GM12878 (cell line): ENCODE measurements around the gene CLUH. TPM values are rescaled to one million over a fixed set of nuclear protein-coding genes. Genes with fewer than 3 reads are reported as not detected.

Experiments
- ATAC-seq: fragments of 200-7000 bp; cut with Tn5 transposase; 3 replicates; pipeline ENCODE4 v1.9.1; 2020; ENCODE audit warnings: mild to moderate bottlenecking, moderate library complexity
- BruUV-seq: library from RNA; stranded (reverse); fragments of 400-500 nt; replicated peaks from 2 replicates; lab custom pipeline; 2021; lab: Mats Ljungman, UMichigan
- CTCF ChIA-PET: fragments of 300-600 bp; sonication (Branson Sonifier 250); formaldehyde crosslinking; extraction: SDS; loops from one replicate; lab custom pipeline; 2021; ENCODE audit warnings: inconsistent platforms; lab: Yijun Ruan, JAX
- POLR2A ChIA-PET: fragments of 350-600 bp; formaldehyde crosslinking; extraction: SDS; loops from one replicate; lab custom pipeline; 2021; ENCODE audit warnings: inconsistent platforms; lab: Charles Lee
- RAD21 ChIA-PET: fragments of 300-600 bp; sonication (Branson Sonifier 250); formaldehyde crosslinking; loops from one replicate; lab custom pipeline; 2023; ENCODE audit warnings: antibody characterized with exemption; ENCODE audit not compliant: unreplicated experiment; lab: Charles Lee
- SMC1A ChIA-PET: fragments of 300-600 bp; sonication (Branson Sonifier 250); formaldehyde crosslinking; loops from one replicate; lab custom pipeline; 2023; ENCODE audit not compliant: unreplicated experiment, uncharacterized antibody; lab: Charles Lee
- DNase-seq: peaks from one replicate; pipeline ENCODE4 v3.0.0-alpha.2; 2011; ENCODE audit warnings: low read depth, low spot score
- FAIRE-seq: peaks from 3 replicates; lab custom pipeline; 2011; peaks lifted over from hg19 to GRCh38; lab: Jason Lieb, UNC
- H2AFZ ChIP-seq: 2 replicates; pipeline ENCODE4 v1.6.0; 2011; ENCODE audit warnings: low read depth, low read length, control low read depth; ENCODE audit not compliant: control insufficient read depth
- H3K27ac ChIP-seq: 2 replicates; pipeline ENCODE4 v1.5.1; 2011; ENCODE audit warnings: control low read depth; ENCODE audit not compliant: control insufficient read depth, insufficient read depth
- H3K27me3 ChIP-seq, 2 experiments: replicated peaks in 1 of 2; 2 replicates each; pipeline versions ENCODE4 v1.6.0 to v1.6.1; 2011; ENCODE audit warnings: low read length in 1 of 2; ENCODE audit not compliant: control insufficient read depth in 2 of 2, insufficient read depth in 2 of 2
- H3K36me3 ChIP-seq, 2 experiments: 2 replicates each; pipeline ENCODE4 v1.5.1; 2011; ENCODE audit warnings: low read length in 1 of 2; ENCODE audit not compliant: control insufficient read depth in 2 of 2, insufficient read depth in 2 of 2
- H3K4me1 ChIP-seq: 2 replicates; pipeline ENCODE4 v1.6.1; 2011; ENCODE audit warnings: mild to moderate bottlenecking, low read length, moderate library complexity, mixed read lengths; ENCODE audit not compliant: control insufficient read depth, insufficient read depth
- H3K4me2 ChIP-seq: 2 replicates; pipeline ENCODE4 v1.6.0; 2011; ENCODE audit warnings: control low read depth; ENCODE audit not compliant: control insufficient read depth, insufficient read depth
- H3K4me3 ChIP-seq: fragments of 200-600 bp; sonication (generic); 2 replicates; pipeline ENCODE4 v1.5.1; 2016
- H3K79me2 ChIP-seq: 2 replicates; pipeline ENCODE4 v1.6.0; 2011; ENCODE audit warnings: low read length; ENCODE audit not compliant: control insufficient read depth, insufficient read depth
- H3K9ac ChIP-seq: 2 replicates; pipeline ENCODE4 v1.8.0; 2011; ENCODE audit warnings: low read length, control low read depth, mixed read lengths; ENCODE audit not compliant: control insufficient read depth, insufficient read depth
- H3K9me3 ChIP-seq: replicated peaks from 3 replicates; pipeline ENCODE4 v1.5.1; 2011; ENCODE audit warnings: mild to moderate bottlenecking, low read length; ENCODE audit not compliant: control insufficient read depth, insufficient read depth
- H4K20me1 ChIP-seq: 2 replicates; pipeline ENCODE4 v1.6.0; 2011; ENCODE audit not compliant: control insufficient read depth, insufficient read depth
- BCL11A ChIP-seq: IDR thresholded peaks from 2 replicates; pipeline ENCODE4 v1.6.1; 2011; ENCODE audit warnings: low read depth, low read length
- CHD2 ChIP-seq: IDR thresholded peaks from 2 replicates; pipeline ENCODE4 v1.6.1; 2011; ENCODE audit warnings: low read depth, low read length, improper control_type of control experiment, borderline replicate concordance
- EZH2 ChIP-seq: IDR thresholded peaks from 2 replicates; pipeline ENCODE4 v1.6.1; 2012; ENCODE audit warnings: low read depth, mild to moderate bottlenecking, control low read depth, inconsistent platforms, low read length, borderline replicate concordance; ENCODE audit not compliant: control insufficient read depth
- FOXM1 ChIP-seq: IDR thresholded peaks from 2 replicates; pipeline ENCODE4 v1.6.1; 2012; ENCODE audit warnings: low read depth, mild to moderate bottlenecking, inconsistent platforms, low read length, moderate library complexity
- GABPA ChIP-seq: IDR thresholded peaks from 2 replicates; pipeline ENCODE4 v1.6.1; 2014; ENCODE audit warnings: antibody characterized with exemption, low read depth, mild to moderate bottlenecking, inconsistent platforms
- JUNB ChIP-seq: IDR thresholded peaks from 2 replicates; pipeline ENCODE4 v1.6.1; 2016; ENCODE audit warnings: antibody characterized with exemption, mild to moderate bottlenecking
- MEF2B ChIP-seq: fragments of 450-650 bp; IDR thresholded peaks from 2 replicates; pipeline ENCODE4 v1.6.1; 2018; ENCODE audit warnings: mild to moderate bottlenecking, moderate library complexity; ENCODE audit not compliant: partially characterized antibody, poor library complexity, severe bottlenecking
- MTA2 ChIP-seq: fragments of 450-650 bp; IDR thresholded peaks from 2 replicates; pipeline ENCODE4 v1.6.1; 2016; ENCODE audit warnings: low read depth, mild to moderate bottlenecking, moderate library complexity
- NR2C2 ChIP-seq: IDR thresholded peaks from 2 replicates; pipeline ENCODE4 v1.6.1; 2011; ENCODE audit warnings: borderline replicate concordance, low read depth; ENCODE audit not compliant: control insufficient read depth, insufficient read length
- STAT1 ChIP-seq: fragments of 450-650 bp; conservative IDR thresholded peaks from 2 replicates; pipeline ENCODE4 v1.6.1; 2014; ENCODE audit warnings: antibody characterized with exemption, mild to moderate bottlenecking
- WRNIP1 ChIP-seq: IDR thresholded peaks from 2 replicates; pipeline ENCODE4 v1.6.1; 2011; ENCODE audit warnings: low read depth, low read length, improper control_type of control experiment, borderline replicate concordance
- ZNF622 ChIP-seq: fragments of 450-650 bp; IDR thresholded peaks from 2 replicates; pipeline ENCODE4 v1.6.1; 2017; ENCODE audit warnings: mild to moderate bottlenecking, inconsistent platforms
- WGBS: methylation state at CpG from one replicate; pipeline ENCODE4 v1.1.6; 2016; ENCODE audit warnings: low lambda C conversion rate; ENCODE audit not compliant: insufficient replicate concordance, insufficient coverage; ENCODE audit errors: missing lambda C conversion rate; 5-methylcytosine and 5-hydroxymethylcytosine counted together
- in situ Hi-C: fragments of 300-500 bp; cut with MboI; formaldehyde crosslinking; loops from 9 replicates; pipeline ENCODE4 v1.14.3; 2018; ENCODE audit warnings: mixed read lengths
- intact Hi-C: fragments of 100-400 bp; cut with micrococcal nuclease; formaldehyde crosslinking; loops from one replicate; pipeline ENCODE4 v1.14.2; 2022; ENCODE audit not compliant: unreplicated experiment
- polyA plus RNA-seq, 11 experiments: library from polyadenylated mRNA; depleted of rRNA in 4 of 11; unstranded in 6 of 11; stranded (reverse) in 5 of 11; fragments of >200 nt; fragmentation: Nextera tagmentation in 4 of 11; fragmentation: Illumina TruSeq in 1 of 11; extraction: Ambion mirVana in 4 of 11; extraction: Trizol in 1 of 11; gene quantifications; 1 replicate in 1 of 11; 2 replicates in 10 of 11; pipeline versions ENCODE4 v1.2.1 to v1.2.3, GENCODE V29; 2011 to 2016; ENCODE audit warnings: inconsistent platforms in 2 of 11, missing spikeins in 2 of 11, low read depth in 1 of 11
- total RNA-seq, 4 experiments: library from RNA; depleted of rRNA in 3 of 4; stranded (reverse); fragments of >200 nt in 3 of 4; fragmentation: Illumina TruSeq in 1 of 4; extraction: Trizol in 1 of 4; gene quantifications; 2 replicates each; pipeline versions ENCODE4 v1.2.1 to v1.2.3, GENCODE V29; 2013 to 2021
- TF ChIP-seq, protein P1 (sequence below): IDR thresholded peaks from 2 replicates; pipeline ENCODE4 v1.6.1; 2011; ENCODE audit warnings: low read depth, mild to moderate bottlenecking, low read length, moderate library complexity, borderline replicate concordance; ENCODE audit errors: extremely low read depth
- TF ChIP-seq, protein P2 (sequence below): fragments of 450-650 bp; IDR thresholded peaks from 2 replicates; pipeline ENCODE4 v1.6.1; 2014; ENCODE audit warnings: mild to moderate bottlenecking

CLUH gene
- total and polyA plus RNA-seq, 10 of the 15 experiments (the other 5 are each of a cell fraction or from before 2014, with no cell fraction given), result 0.11 to 147 (median 60.2) TPM

DNA sequence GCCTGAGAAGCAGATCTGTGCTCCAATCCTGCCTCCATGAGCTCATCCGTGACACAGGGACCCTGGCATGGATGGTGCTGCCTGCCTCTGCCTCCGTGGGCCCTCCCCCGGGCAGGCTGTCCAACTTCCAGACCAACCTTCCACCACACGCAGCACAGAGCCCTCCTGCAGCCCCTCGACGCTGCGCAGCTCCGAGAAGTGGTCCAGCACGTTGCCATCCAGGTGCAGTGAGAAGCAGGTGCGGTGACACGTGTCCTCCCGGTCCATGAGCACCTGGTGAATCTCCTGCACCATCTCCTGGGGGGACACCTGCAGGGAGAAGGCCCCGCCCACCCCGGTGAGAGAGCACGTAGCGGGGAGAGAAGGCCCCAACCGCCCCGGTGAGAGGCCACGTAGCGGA, 8.4 kb downstream of the CLUH start:
- H4K20me1 ChIP-seq, result peaks cover 6% of the 10 kb centered on the region; the same call in 1 of the 2 replicates
- H3K4me1 ChIP-seq, result peaks cover 4% of the 10 kb centered on the region; the same call in 1 of the 2 replicates
- ChIA-PET RAD21 (no interaction called here), SMC1A (no interaction called here), POLR2A (no interaction called here), CTCF (no interaction called here)
- H3K9me3 ChIP-seq, result no peaks in the 10 kb centered on the region
- H3K79me2 ChIP-seq, result peaks cover 31% of the 10 kb centered on the region
- no peak for FAIRE-seq
- H3K4me3 ChIP-seq, result no peak overlapping the region
- no peak overlapping the region for H3K4me2 ChIP-seq
- H3K27me3 ChIP-seq, result no peaks in the 10 kb centered on the region
- in situ Hi-C loops, result no loop called here
- no TSS peak for BruUV-seq
- ATAC-seq, result no peak
- H3K27ac ChIP-seq, result no peak overlapping the region
- 92% methylated on average over 20 of the region's 20 CpGs for WGBS
- intact Hi-C loops, result no loop called here
- DNase-seq, result no peak
- peaks cover 9 to 53% of the 10 kb centered on the region in 2 experiments; a peak in 3 of 4 replicates for H3K36me3 ChIP-seq
- H2AFZ ChIP-seq, result no peak overlapping the region
- no peak for TF ChIP-seq FOXM1
- TF ChIP-seq WRNIP1, result no peak
- no peak for TF ChIP-seq MEF2B
- TF ChIP-seq GABPA, result no peak
- TF ChIP-seq, protein P1, sequence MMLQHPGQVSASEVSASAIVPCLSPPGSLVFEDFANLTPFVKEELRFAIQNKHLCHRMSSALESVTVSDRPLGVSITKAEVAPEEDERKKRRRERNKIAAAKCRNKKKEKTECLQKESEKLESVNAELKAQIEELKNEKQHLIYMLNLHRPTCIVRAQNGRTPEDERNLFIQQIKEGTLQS, result no peak
- no peak for TF ChIP-seq EZH2
- no peak for TF ChIP-seq BCL11A
- TF ChIP-seq, protein P2, sequence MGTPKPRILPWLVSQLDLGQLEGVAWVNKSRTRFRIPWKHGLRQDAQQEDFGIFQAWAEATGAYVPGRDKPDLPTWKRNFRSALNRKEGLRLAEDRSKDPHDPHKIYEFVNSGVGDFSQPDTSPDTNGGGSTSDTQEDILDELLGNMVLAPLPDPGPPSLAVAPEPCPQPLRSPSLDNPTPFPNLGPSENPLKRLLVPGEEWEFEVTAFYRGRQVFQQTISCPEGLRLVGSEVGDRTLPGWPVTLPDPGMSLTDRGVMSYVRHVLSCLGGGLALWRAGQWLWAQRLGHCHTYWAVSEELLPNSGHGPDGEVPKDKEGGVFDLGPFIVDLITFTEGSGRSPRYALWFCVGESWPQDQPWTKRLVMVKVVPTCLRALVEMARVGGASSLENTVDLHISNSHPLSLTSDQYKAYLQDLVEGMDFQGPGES, result no peak
- TF ChIP-seq ZNF622, result no peak
- TF ChIP-seq STAT1, result no peak
- no peak for TF ChIP-seq JUNB
- TF ChIP-seq CHD2, result no peak
- no peak for TF ChIP-seq NR2C2
- no peak for TF ChIP-seq MTA2
- TF ChIP-seq, all 136 proteins: peak for 0
- no peak overlapping the region for H3K9ac ChIP-seq
